ELF-1 (cell line): ENCODE measurements around the gene GEN1.
"Not testable (repeated sequence)": the region's sequence is repeated elsewhere in the genome, so short reads cannot be mapped to it uniquely, and the experiment has no call there.

Experiments used
- DNase-seq: peaks from one replicate; pipeline ENCODE4 v3.0.0-alpha.2; 2016; ENCODE audit warnings: low read depth, low spot score

GEN1 gene

GRCh38 chr2:17822445-17823117 lies 68.6 kb downstream of the GEN1 start:
- DNase-seq, result no peak

- DNase-seq, result not testable (repeated sequence)
These were observed 69.7 kb downstream of the GEN1 start for GRCh38 chr2:17823646-17824045.

GRCh38 chr2:17827316-17827715 lies 73.4 kb downstream of the GEN1 start:
- DNase-seq, result no peak

GRCh38 chr2:17827785-17828184 lies 73.8 kb downstream of the GEN1 start:
- DNase-seq, result no peak

- DNase-seq, result peak; percentile 97
These were observed 76.4 kb downstream of the GEN1 start for GRCh38 chr2:17830053-17831034.

DNA sequence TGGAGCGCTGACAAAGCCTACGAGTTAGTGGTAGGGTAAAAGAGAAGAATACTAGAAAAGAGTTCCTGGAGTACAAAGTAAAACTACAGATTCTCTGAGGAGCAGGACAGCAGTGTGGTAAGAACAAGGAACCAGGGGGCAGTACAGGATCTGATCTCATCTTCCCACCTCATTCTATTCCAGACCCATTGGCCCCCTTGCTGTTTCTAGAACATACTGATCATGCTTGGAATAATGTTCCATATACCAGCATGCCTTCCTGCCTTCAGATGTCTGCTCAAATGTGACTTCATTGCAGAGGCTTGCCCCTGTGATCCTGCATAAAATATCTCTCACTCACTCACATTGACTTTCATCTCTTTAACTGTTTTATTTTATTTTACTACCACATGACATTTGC lies 81.6 kb downstream of the GEN1 start:
- no peak for DNase-seq
